ENCODE results near the gene AFF3.

The AFF3 gene

DNA sequence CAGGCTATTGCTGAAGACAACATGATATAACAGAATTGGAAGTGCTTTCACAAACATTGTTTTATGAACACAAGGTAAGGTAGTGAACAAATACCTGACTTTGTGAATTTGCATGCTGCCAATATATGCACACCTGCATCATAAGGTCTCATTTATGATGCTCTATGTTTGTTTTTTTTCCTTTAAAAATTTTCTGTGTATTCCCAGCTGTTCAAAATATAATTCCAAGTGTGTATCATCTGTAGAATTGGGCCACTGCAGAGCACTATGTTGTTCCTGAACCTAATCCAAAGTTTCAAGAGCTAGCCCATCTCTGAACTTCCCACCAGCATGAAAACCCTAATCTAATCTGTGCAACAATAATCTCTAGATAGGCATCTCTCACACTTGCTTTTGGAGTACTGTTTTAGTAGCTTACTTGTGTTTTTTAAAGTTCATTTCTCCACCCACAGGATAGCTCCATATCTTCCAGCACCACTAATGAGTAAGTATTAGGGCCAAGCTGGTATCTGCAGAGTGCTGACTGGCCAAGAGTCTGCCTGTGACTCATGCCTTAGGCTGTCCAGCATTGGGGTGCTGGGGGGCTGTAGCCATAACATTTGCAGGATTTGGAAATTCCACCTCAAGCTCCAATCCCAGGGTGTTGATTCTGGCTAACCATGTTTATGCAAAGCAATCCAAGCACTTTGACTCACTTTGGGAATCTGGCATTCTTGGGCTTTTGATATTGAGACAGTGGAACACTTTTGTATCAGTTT, 444.4 kb downstream of the AFF3 start:
- no peak for DNase-seq (ENCODE audit: low read depth)

DNA sequence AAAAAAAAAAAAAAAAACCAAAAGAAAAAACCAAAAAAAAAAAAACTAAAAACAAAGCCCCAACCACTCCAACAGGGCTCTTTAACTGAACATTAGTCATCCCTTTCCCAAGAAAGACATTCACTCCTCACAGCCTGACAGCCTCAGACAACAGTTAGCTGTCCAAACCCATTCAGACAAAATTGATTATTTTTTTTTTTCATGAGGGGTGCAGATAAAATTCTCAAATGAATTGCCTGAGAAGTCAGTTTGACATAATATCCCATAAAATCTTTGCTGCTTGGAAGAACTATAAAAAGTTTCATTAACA, 446.5 kb downstream of the AFF3 start:
- DNase-seq (ENCODE audit: low read depth) = no peak

- no peak for DNase-seq (ENCODE audit: low read depth)
These were observed 447.1 kb downstream of the AFF3 start for GRCh38 chr2:99695130-99695943.

DNA sequence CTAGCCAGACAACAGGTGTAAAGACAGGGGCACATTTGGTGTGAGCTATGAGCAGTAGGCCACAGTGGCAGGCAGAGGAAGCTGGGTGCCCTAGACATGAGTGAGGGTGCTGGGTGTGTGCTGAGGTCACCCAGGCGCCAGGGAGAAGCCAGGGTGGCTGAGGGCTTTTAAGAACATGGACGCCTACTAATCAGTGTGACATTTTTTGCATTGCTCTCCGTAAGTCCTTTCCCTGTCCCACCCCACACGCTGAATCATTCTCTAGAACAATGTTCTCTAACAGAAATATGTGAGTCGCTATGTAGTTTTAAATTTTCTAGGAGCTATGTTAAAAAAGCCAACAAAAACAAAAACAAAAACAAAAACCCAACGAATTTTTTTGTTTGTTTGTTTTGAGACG, 448.1 kb downstream of the AFF3 start:
- no peak for DNase-seq (ENCODE audit: low read depth)

- DNase-seq (ENCODE audit: low read depth) = no peak
These were observed 449.6 kb downstream of the AFF3 start for GRCh38 chr2:99692785-99693184.

DNA sequence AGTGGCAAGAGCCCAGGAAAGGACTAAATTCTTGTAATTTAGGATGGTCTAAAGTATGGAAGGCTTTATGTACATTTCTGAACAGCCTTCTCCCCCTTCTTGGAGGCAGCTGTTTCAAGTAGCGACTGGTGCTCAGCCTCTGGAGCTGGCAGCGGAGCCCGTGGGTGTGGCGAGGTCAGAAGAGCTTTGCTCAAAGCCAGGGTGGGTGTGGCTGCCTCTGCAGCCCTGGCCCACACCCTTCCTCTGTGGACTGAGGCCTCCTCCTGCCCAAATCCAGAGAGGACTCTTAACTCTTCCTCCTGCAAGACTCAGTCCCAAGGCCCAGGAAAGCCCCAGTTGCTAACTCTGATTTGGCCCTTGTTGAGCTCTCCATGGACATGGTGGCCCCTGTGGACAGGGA, 450.5 kb downstream of the AFF3 start:
- no peak for DNase-seq (ENCODE audit: low read depth)

DNA sequence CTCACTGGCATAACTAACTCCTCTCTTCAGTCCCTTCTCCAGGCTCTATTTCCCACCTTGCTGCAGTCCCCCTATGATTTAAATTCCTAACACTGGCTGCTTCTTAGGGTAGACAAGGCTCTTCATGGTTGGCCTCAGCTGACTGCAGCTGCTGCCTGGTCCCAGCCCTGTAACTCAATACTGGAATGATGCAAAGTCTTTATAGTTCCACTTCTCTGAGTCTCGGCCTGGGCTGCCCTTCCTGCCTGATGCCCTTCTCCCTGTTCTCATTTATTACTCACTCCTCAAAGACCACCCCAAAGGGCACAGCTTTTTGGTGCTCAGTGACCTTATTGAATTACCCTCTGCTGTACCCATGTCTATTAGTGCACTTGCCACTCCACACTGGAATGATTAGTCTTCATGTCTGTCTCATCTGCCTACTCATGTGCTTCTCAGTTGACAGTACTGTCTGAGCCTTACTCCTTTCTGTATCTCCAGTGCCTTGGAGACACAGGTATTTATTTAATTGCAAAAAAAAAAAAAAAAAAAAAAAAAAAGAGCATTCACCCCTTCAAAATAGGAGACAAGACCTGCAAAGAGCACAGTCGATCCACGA, 453.1 kb downstream of the AFF3 start:
- no peak for DNase-seq (ENCODE audit: low read depth)

GRCh38 chr2:99688699-99689098, 453.7 kb downstream of the AFF3 start:
- no peak for DNase-seq (ENCODE audit: low read depth)

DNA sequence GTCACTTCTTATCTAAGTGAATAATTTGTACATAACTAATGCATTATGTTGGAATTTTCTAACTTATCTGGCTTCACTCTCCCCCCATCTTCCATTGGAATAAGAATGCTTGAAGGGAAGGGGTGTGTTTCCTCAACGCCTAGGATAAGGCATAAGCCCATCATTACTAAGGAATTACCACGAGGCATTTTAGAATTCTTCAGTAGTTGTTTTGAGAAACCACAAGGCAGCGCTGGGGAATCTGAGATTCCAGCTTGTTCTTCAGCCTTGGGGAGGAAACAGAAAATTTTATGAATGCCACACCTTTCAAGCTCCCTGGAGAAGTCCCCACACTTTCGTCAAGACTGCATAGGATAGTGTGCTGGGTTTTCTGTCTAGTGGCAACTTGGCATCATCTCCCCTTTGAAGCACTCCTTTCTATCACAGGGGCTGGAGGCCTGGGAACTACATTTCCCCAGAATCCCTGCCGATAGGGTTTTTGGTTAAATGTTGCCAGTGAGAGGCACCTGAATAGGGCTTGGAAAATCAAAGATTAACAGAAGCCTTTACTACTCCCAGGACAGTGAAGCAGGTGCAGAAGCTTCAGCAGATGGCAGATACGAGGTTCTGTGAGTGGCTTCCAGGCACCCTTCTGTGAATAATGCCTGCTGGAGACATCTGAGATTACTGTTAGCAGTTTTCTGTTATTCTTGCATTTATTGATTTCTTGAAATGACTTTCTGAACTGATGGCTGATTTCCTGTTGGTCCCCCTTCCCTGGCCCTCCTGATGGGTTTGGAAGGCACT, 459.9 kb downstream of the AFF3 start:
- no peak for DNase-seq (ENCODE audit: low read depth)

GRCh38 chr2:99680946-99681345, 461.4 kb downstream of the AFF3 start:
- DNase-seq (ENCODE audit: low read depth) = no peak

DNA sequence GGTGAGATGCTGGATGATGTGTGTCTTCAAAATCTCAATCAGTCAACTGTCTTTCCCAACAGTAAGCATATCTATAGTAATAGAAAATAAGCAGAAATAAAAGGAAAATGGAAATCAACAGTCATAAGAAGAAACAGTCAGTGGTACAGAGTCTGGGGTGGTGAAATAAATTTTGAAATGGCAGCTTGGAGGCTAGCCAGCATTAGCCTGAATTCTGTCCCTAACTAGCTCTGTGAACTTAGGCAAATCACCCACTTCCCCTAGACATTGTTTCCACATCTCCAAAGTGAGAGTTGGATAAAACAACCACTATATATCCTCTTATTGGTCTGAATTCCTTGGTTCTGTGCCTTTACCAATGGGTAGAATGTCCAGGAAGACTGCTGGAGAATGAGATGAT, 462.9 kb downstream of the AFF3 start:
- DNase-seq (ENCODE audit: low read depth) = no peak

DNA sequence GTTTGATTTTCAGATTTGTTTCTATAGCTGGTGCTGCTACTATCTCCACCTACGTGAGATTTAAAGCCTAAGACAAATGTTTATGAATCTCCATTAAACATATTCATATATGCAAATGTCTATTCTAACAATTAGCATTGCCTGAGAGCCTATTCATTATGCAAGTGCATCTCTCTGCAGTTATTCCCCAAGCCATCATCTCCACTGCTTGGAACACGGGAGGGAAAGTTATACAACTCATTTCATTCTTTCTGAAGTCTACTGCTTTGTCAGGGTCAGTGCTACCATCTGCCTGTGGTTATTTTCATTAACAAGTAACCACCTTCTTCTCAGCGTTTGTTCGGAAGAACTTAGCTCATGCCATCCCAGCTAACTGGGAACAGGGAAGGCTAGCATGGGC, 463.8 kb downstream of the AFF3 start:
- no peak for DNase-seq (ENCODE audit: low read depth)

- DNase-seq (ENCODE audit: low read depth) = no peak
These were observed 464.6 kb downstream of the AFF3 start for GRCh38 chr2:99677814-99678213.

- no peak for DNase-seq (ENCODE audit: low read depth)
These were observed 467.2 kb downstream of the AFF3 start for GRCh38 chr2:99675130-99675661.

- DNase-seq (ENCODE audit: low read depth) = no peak
These were observed 468.3 kb downstream of the AFF3 start for GRCh38 chr2:99674090-99674489.

GRCh38 chr2:99672766-99673350, 469.5 kb downstream of the AFF3 start:
- DNase-seq (ENCODE audit: low read depth) = no peak

GRCh38 chr2:99670768-99671734, 471.3 kb downstream of the AFF3 start:
- DNase-seq (ENCODE audit: low read depth) = no peak

DNA sequence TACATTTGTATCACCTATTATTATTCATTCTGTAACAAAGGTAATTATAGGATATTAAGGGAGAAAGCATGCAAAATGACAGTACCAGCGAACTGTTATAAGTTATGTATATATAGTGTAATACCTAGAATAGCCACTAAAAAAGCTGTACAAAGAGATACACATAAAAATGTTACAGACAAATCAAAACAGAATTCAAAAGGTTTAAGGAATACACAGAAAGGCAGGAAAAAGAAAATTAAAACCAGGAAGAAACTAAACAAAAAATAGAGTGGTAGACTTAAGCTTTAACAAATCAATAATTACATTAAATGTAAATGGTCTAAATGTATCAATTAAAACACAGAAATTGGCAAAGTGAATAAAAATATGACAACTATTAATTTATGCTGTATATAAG, 476.1 kb downstream of the AFF3 start:
- no peak for DNase-seq (ENCODE audit: low read depth)

DNA sequence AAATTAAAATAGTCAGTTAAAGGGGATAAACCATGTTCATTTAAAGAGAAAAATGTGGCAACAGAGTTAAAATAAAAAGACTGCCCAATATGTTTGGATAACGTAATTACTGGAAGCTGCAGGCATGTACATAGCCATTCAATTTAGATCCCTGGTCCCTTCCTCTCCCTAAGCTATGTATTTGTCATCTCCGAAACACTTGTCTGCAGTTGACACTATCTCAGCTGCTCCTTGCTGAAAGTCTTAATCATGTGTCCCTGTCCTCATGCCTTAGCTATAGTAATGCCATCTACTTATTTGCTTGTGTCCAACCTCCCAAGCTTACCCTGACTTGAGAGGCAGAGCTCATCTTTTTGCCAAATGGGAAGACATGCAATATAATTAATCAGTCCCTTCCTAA, 478.7 kb downstream of the AFF3 start:
- DNase-seq (ENCODE audit: low read depth) = no peak

GRCh38 chr2:99662761-99663341, 479.5 kb downstream of the AFF3 start:
- no peak for DNase-seq (ENCODE audit: low read depth)

Data from activated T-cell treated with anti-CD3 and anti-CD28 coated beads for 24 hours (primary cell).